Measurements from ENCODE around the gene MPEG1.
A peak's percentile ranks its signal among the peaks of the same experiment; 100 is the strongest.

The MPEG1 gene

DNA sequence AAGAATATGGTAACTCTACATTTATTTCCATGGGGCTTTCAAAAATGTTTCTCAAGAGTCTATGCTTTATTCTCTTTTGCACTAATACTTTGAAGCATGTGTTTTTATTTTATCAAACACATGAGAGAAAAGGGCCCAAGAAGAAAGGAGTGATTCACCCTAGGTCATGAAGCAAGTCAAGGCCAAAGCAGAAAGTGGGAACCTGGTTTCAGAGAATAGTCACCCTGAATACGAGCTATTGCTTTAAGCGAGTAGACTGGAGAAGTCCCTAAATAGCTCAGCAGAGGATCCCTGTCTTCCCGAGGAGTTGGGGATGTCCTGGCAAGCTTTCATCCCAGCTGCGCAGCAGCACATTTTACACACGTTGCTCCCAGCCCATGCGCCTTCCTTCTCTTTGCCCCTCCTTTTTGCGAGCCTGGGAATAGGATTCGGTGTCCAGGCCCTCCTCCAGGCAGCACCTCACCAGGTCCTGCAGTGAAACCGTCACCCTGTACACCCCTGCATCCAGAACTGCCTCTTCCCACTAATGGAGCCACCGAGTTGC, 19.1 kb downstream of the MPEG1 start:
- H3K27me3 Mint-ChIP-seq: no peaks in the 10 kb centered on the region
- no peak overlapping the region for H3K4me3 Mint-ChIP-seq
- no peaks in the 10 kb centered on the region for H3K4me1 Mint-ChIP-seq
- no peak overlapping the region for H3K27ac Mint-ChIP-seq (ENCODE audit: low read depth)
- no peaks in the 10 kb centered on the region for H3K9me3 Mint-ChIP-seq
- no peak for DNase-seq (ENCODE audit: low spot score in 2 of 2)
- no peak for ATAC-seq (replicated peaks; ENCODE audit: extremely low read depth, poor library complexity, severe bottlenecking)
- peaks cover 3% of the 10 kb centered on the region for H3K36me3 Mint-ChIP-seq (ENCODE audit: insufficient read depth)

DNA sequence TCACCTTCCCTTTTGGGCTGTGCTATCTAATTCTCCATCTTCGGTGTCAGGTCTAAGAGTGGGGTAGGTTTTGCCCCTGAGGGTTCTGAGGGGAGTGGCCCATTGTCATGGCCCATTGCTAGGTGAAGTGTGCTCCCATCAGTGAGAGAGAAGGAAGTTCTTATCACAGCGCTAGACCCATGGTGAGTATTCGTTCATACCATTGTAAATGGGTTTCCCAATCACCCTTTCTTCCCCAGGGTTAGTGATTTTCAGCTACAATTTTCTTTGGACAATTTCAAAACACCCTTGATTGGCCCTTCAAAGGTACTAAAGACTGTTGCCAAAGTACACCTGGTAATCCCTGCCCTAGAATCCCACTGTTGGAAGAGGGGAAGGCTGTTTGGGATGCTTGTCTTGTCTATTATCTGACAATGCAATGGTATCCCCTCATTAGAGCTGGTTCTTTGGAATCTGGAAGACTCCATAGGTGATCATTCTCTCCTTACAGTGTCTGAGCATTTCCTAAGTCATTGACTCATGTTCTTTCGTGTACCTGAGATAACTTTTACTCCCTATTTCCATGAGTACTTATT, 20.2 kb downstream of the MPEG1 start:
- no peak overlapping the region for H3K4me3 Mint-ChIP-seq
- no peak for ATAC-seq (replicated peaks; ENCODE audit: extremely low read depth, poor library complexity, severe bottlenecking)
- peaks cover 3% of the 10 kb centered on the region for H3K36me3 Mint-ChIP-seq (ENCODE audit: insufficient read depth)
- DNase-seq (ENCODE audit: low spot score in 2 of 2): no peak
- no peaks in the 10 kb centered on the region for H3K9me3 Mint-ChIP-seq
- no peaks in the 10 kb centered on the region for H3K4me1 Mint-ChIP-seq
- H3K27me3 Mint-ChIP-seq: no peaks in the 10 kb centered on the region
- no peak overlapping the region for H3K27ac Mint-ChIP-seq (ENCODE audit: low read depth)

DNA sequence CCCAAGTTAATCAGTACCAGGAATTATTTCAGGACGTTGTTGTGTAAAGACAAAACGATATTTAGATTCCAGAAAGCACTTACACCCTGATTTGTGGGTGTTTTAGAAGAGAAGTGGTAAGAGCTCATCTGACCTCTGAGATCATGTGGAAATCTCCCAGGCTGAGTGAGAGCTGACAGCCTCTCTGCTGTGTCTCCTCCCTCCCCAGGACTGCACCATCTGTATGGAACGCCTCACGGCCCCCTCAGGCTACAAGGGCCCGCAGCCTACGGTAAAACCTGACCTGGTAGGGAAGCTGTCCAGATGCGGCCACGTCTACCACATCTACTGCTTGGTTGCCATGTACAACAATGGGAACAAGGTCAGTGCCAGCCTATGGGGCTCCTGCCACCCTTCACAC, 20.8 kb downstream of the MPEG1 start:
- no peaks in the 10 kb centered on the region for H3K9me3 Mint-ChIP-seq
- ATAC-seq (replicated peaks; ENCODE audit: extremely low read depth, poor library complexity, severe bottlenecking) (no peak), DNase-seq (ENCODE audit: low spot score in 2 of 2) (no peak)
- no peaks in the 10 kb centered on the region for H3K27me3 Mint-ChIP-seq
- H3K4me1 Mint-ChIP-seq: no peaks in the 10 kb centered on the region
- no peak overlapping the region for H3K27ac Mint-ChIP-seq (ENCODE audit: low read depth)
- peaks cover 3% of the 10 kb centered on the region for H3K36me3 Mint-ChIP-seq (ENCODE audit: insufficient read depth)
- H3K4me3 Mint-ChIP-seq: no peak overlapping the region

DNA sequence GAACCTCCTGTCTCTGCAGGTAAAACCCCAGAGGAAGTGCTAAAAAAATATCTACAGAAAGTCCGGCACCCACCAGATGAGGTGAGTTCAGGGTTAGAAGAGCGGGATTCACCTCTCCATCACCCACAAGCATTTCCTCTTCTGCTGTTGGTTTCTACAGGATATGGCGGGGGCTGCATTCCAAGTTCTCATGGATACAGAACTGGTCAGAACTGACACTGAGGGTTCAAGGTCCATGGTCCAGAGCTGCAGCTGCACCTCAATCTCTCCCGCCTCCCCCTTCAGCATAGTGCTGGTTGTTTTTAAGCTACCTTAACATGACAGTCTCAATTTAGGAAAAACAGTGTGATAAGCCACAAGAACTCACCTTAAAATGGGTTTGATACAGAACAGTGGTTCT, 21.6 kb downstream of the MPEG1 start:
- no peak for ATAC-seq (replicated peaks; ENCODE audit: extremely low read depth, poor library complexity, severe bottlenecking)
- H3K4me3 Mint-ChIP-seq: no peak overlapping the region
- H3K36me3 Mint-ChIP-seq (ENCODE audit: insufficient read depth): peaks cover 3% of the 10 kb centered on the region
- no peaks in the 10 kb centered on the region for H3K9me3 Mint-ChIP-seq
- H3K27me3 Mint-ChIP-seq: no peaks in the 10 kb centered on the region
- DNase-seq (ENCODE audit: low spot score in 2 of 2): no peak
- H3K27ac Mint-ChIP-seq (ENCODE audit: low read depth): no peak overlapping the region
- no peaks in the 10 kb centered on the region for H3K4me1 Mint-ChIP-seq

DNA sequence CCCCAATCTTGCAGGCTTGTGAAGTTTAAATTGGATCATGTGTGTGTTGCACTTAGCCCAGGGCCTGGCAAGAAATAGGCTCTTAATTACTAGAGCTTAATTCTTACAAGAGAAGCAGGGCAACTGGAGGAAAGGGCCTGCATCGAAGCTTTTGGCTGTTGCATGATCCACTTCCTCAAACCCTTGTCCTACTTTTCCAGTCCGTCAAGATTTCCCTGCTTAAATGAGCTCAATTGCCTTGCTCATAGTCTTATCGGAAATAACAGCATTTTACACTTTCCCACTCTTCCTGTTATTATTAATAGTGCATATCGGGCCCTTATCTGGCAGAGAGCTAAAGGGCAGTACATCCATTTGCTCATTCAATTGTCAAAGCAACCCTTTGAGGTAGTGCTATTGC, 22.7 kb downstream of the MPEG1 start:
- Mint-ChIP-seq H3K9me3 (no peaks in the 10 kb centered on the region), H3K27ac (ENCODE audit: low read depth) (no peak overlapping the region), H3K27me3 (no peaks in the 10 kb centered on the region)

DNA sequence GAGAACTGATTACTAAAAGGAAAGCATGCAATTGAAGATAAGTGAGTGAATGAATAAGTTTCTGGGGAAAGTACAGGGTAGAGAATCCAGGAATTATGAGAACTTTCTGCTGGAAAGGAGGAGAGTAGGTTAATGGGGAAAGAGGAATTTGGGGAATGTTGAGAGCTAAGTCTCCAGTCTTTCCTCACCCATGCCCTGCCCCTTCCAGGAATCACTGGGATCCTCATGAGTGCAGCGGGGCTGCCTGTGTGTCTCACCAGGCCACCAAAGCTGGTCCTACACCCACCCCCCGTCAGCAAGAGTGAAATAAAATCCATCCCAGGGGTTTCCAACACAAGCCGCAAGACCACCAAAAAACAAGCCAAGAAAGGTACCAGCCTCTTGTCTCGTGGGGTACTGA, 23.8 kb downstream of the MPEG1 start:
- DNase-seq (ENCODE audit: low spot score in 2 of 2) (no peak), ATAC-seq (replicated peaks; ENCODE audit: extremely low read depth, poor library complexity, severe bottlenecking) (no peak)
- no peaks in the 10 kb centered on the region for H3K27me3 Mint-ChIP-seq
- H3K27ac Mint-ChIP-seq (ENCODE audit: low read depth): no peak overlapping the region
- no peak overlapping the region for H3K4me3 Mint-ChIP-seq
- H3K9me3 Mint-ChIP-seq: no peaks in the 10 kb centered on the region
- H3K4me1 Mint-ChIP-seq: no peaks in the 10 kb centered on the region
- peaks cover 3% of the 10 kb centered on the region for H3K36me3 Mint-ChIP-seq (ENCODE audit: insufficient read depth)

More for the DNA sequence above, 22.7 kb downstream of the MPEG1 start:
- peaks cover 3% of the 10 kb centered on the region for H3K36me3 Mint-ChIP-seq (ENCODE audit: insufficient read depth)
- DNase-seq (ENCODE audit: low spot score in 2 of 2) (no peak), ATAC-seq (replicated peaks; ENCODE audit: extremely low read depth, poor library complexity, severe bottlenecking) (no peak)
- no peaks in the 10 kb centered on the region for H3K4me1 Mint-ChIP-seq
- H3K4me3 Mint-ChIP-seq: no peak overlapping the region

DNA sequence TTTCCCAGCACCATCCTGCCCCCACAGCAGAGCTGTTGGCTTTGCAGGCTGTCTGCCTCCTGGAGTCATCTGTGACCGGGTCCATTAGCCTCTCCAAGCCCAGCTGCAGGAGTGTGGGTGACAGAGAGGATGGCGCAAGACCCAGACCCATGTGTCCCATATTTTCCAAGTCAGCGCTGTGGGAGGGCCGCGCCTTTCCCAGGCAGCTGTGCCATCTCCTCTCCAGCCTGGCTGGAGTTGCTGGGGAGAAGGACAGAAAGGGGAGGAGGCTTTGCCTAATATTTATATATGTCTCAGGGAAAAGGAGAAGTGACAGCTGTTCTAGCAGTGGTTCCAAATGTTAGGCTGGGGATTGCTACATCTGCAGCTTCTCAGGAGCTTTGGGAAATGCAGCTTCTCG, 25.1 kb downstream of the MPEG1 start:
- H3K36me3 Mint-ChIP-seq (ENCODE audit: insufficient read depth): peaks cover 3% of the 10 kb centered on the region
- no peaks in the 10 kb centered on the region for H3K9me3 Mint-ChIP-seq
- no peak for ATAC-seq (replicated peaks; ENCODE audit: extremely low read depth, poor library complexity, severe bottlenecking)
- no peak for DNase-seq (ENCODE audit: low spot score in 2 of 2)
- no peaks in the 10 kb centered on the region for H3K4me1 Mint-ChIP-seq
- no peak overlapping the region for H3K27ac Mint-ChIP-seq (ENCODE audit: low read depth)
- H3K4me3 Mint-ChIP-seq: no peak overlapping the region
- no peaks in the 10 kb centered on the region for H3K27me3 Mint-ChIP-seq

DNA sequence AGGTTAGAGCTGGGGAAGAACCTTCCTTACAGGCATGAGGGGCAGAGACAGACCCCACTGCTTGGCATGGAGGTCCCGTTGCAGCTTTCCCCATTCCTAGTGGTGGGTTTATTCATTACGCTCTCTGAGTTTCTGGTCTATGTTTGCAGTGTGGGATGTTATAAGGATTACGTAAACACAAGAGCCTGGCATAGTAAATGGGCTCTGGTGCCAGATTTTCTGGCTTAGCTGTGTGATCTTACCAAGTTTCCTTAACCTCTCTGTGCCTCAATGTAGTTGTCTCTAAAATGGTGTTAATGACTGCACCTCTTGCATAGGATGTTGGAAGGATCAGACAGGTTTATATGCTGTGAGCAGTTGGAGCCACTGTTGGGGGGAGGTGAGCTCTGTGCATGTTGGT, 25.7 kb downstream of the MPEG1 start:
- no peak overlapping the region for H3K27ac Mint-ChIP-seq (ENCODE audit: low read depth)
- no peak for ATAC-seq (replicated peaks; ENCODE audit: extremely low read depth, poor library complexity, severe bottlenecking)

DNA sequence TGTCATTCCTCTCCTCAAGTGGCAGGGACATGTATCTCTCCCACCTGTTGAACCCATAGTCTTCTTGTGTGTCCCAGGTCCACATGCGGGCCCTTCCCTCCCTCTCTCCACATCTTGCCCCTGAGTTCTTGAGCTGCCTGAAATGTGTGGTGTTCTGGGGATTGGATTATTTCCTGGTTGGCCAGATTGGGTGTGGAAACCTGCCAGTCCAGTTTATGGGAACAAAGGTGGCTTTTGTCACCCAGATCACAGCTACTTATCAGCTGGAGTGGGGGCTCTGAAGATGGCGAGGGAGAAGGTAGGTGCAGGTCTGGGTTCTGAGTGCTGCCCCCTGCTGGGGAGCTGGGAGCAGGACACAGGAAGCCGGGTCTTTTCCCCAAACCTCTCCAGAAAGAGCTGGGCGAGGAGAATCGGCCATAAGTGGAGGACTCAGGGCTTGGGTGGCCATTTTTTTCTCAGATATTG, 26.6 kb downstream of the MPEG1 start:
- peaks cover 3% of the 10 kb centered on the region for H3K36me3 Mint-ChIP-seq (ENCODE audit: insufficient read depth)
- H3K27ac Mint-ChIP-seq (ENCODE audit: low read depth): no peak overlapping the region
- no peaks in the 10 kb centered on the region for H3K9me3 Mint-ChIP-seq
- H3K27me3 Mint-ChIP-seq: no peaks in the 10 kb centered on the region
- ATAC-seq (replicated peaks; ENCODE audit: extremely low read depth, poor library complexity, severe bottlenecking) (peak; percentile 46), DNase-seq (ENCODE audit: low spot score in 2 of 2) (no peak)
- H3K4me1 Mint-ChIP-seq: no peaks in the 10 kb centered on the region
- H3K4me3 Mint-ChIP-seq: no peak overlapping the region

More for the DNA sequence above, 25.7 kb downstream of the MPEG1 start:
- Mint-ChIP-seq H3K4me3 (no peak overlapping the region), H3K9me3 (no peaks in the 10 kb centered on the region), H3K4me1 (no peaks in the 10 kb centered on the region), H3K36me3 (ENCODE audit: insufficient read depth) (peaks cover 3% of the 10 kb centered on the region), H3K27me3 (no peaks in the 10 kb centered on the region)
- no peak for DNase-seq (ENCODE audit: low spot score in 2 of 2)

DNA sequence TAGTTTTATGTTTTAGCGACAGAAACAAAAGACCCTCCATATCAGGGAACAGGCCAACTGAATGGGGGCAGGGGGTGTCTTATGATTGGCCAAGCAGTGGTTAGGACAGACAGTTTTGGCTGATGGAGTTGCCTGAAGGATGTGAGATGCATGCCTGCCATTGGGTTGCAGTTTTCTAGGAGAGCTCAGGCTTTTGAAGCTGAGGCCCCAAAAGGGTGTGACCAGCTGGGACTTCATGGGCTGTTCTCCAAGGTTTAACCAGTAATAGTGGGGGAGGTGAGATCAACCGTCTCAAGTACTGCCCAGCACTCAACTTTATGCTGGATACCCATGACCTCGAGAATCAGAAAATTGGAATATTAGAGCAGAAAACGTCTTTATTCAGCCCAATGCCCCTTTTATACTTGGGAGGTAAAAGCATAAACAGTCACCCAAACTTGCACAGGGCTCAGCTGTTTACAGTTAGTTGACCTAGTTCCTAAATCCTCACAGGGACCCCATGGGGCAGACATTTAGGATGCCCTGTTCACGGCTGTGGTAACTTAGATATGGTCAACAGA, 27.3 kb downstream of the MPEG1 start:
- no peak overlapping the region for H3K4me3 Mint-ChIP-seq
- H3K4me1 Mint-ChIP-seq: no peaks in the 10 kb centered on the region
- peaks cover 3% of the 10 kb centered on the region for H3K36me3 Mint-ChIP-seq (ENCODE audit: insufficient read depth)
- DNase-seq (ENCODE audit: low spot score in 2 of 2) (no peak), ATAC-seq (replicated peaks; ENCODE audit: extremely low read depth, poor library complexity, severe bottlenecking) (no peak)
- no peaks in the 10 kb centered on the region for H3K9me3 Mint-ChIP-seq
- H3K27me3 Mint-ChIP-seq: no peaks in the 10 kb centered on the region
- no peak overlapping the region for H3K27ac Mint-ChIP-seq (ENCODE audit: low read depth)

DNA sequence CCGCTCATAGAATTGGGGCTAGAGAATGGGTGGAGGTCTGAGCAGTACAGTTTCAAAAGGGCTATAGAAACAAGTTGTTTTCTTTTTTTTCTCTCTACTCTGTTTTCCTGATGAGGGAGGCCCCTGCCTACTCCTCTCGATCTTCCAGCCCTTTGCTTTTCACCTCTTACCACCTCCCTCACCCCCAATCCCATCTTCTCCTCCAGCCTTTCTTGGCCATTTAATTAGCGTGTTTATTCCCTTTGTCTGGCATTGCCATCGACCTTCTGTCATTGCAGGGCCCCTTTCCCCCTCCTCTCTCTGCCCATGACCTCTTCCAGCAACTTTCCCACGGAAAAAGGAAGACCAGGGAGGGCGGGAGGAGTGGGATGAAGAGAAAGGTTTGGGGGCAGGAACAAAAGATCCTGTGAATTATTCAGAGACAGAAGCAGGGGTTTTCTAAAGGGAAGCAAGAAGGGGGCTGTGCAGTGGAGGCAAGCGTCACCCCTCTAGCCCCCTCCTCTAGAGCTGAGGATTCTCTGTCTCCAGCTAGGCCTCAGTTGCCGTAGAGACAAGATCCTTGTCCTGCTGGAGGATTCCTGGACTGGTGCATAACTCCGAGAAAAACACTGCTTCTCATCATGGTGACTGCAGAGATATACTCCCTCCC, 27.9 kb downstream of the MPEG1 start:
- ATAC-seq (replicated peaks; ENCODE audit: extremely low read depth, poor library complexity, severe bottlenecking): no peak
- Mint-ChIP-seq H3K27me3 (no peaks in the 10 kb centered on the region), H3K4me1 (no peaks in the 10 kb centered on the region)

DNA sequence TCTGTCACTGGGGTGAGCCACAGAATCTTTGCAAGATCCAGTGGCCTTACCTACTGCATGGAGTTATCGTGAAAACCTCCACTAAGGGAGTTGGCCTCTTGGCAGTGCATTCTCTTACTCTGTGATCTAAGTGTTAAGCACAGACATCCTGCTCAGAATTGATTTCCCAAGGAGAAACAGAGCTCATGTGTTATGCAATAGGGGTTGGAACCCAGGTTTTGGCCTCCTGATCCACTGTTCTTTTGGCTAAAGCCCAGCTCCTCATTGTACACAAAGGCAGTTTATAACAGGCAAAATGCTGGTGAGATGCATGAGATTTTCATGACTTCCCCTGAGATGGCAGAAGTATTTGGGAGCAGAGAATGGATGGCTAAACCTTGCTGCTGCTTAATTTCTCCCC, 29.0 kb downstream of the MPEG1 start:
- Mint-ChIP-seq H3K4me3 (no peak overlapping the region), H3K36me3 (ENCODE audit: insufficient read depth) (no peaks in the 10 kb centered on the region), H3K27me3 (no peaks in the 10 kb centered on the region), H3K27ac (ENCODE audit: low read depth) (no peak overlapping the region), H3K9me3 (no peaks in the 10 kb centered on the region), H3K4me1 (no peaks in the 10 kb centered on the region)
- ATAC-seq (replicated peaks; ENCODE audit: extremely low read depth, poor library complexity, severe bottlenecking): no peak
- DNase-seq (ENCODE audit: low spot score in 2 of 2): no peak

More for the DNA sequence above, 27.9 kb downstream of the MPEG1 start:
- Mint-ChIP-seq H3K36me3 (ENCODE audit: insufficient read depth) (peaks cover 3% of the 10 kb centered on the region), H3K9me3 (no peaks in the 10 kb centered on the region), H3K27ac (ENCODE audit: low read depth) (no peak overlapping the region), H3K4me3 (no peak overlapping the region)
- no peak for DNase-seq (ENCODE audit: low spot score in 2 of 2)

Data from central memory CD8-positive, alpha-beta T cell (primary cell).